Measurements from ENCODE around the gene ACO1. TPM values are rescaled to one million over a fixed set of nuclear protein-coding genes. Genes with fewer than 3 reads are reported as not detected.

Gene ACO1
- total RNA-seq, 2 donors from 2014 or later: 31.7 to 66.6 TPM

DNA sequence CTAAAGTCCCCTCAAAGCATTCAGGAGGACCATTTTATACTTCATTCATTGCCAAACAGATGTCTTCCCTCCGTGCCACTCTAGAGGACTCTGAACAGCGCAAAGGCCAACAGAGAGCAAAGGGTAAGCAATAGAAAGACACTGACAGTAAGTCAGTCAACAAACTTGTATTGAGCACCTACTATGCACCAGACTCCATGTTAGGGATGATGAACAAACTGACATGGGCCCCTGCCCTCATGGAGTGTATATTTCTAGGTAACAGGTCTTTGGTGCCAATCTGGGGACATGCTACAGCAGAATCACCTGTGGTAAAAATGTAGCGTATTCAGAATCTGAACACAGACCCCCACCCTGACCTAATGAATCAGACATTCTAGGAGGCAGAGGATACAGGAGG, 3.5 kb upstream of the ACO1 start:
- Histone ChIP-seq H3K27ac (no peak overlapping the region), H3K9me3 (no peaks in the 10 kb centered on the region), H3K36me3 (no peaks in the 10 kb centered on the region), H3K4me1 (replicated peaks) (no peaks in the 10 kb centered on the region), H3K4me3 (no peak overlapping the region), H3K27me3 (replicated peaks; ENCODE audit: insufficient read depth) (no peaks in the 10 kb centered on the region)
- TF ChIP-seq POLR2A (IDR thresholded peaks at IDR 0.05): no peak
- no peak for TF ChIP-seq POLR2AphosphoS5 (IDR thresholded peaks at IDR 0.05)
- TF ChIP-seq, protein P1, sequence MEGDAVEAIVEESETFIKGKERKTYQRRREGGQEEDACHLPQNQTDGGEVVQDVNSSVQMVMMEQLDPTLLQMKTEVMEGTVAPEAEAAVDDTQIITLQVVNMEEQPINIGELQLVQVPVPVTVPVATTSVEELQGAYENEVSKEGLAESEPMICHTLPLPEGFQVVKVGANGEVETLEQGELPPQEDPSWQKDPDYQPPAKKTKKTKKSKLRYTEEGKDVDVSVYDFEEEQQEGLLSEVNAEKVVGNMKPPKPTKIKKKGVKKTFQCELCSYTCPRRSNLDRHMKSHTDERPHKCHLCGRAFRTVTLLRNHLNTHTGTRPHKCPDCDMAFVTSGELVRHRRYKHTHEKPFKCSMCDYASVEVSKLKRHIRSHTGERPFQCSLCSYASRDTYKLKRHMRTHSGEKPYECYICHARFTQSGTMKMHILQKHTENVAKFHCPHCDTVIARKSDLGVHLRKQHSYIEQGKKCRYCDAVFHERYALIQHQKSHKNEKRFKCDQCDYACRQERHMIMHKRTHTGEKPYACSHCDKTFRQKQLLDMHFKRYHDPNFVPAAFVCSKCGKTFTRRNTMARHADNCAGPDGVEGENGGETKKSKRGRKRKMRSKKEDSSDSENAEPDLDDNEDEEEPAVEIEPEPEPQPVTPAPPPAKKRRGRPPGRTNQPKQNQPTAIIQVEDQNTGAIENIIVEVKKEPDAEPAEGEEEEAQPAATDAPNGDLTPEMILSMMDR (IDR thresholded peaks at IDR 0.05): no peak
- no peak for DNase-seq (ENCODE audit: low spot score)
- intact Hi-C loops (cut with DNase I): loop anchor here (5.0 kb wide), 1 partner anchor 51 kb away; no protein-coding TSS in a partner anchor
- WGBS: 79% methylated on average over 3 of the region's 3 CpGs

DNA sequence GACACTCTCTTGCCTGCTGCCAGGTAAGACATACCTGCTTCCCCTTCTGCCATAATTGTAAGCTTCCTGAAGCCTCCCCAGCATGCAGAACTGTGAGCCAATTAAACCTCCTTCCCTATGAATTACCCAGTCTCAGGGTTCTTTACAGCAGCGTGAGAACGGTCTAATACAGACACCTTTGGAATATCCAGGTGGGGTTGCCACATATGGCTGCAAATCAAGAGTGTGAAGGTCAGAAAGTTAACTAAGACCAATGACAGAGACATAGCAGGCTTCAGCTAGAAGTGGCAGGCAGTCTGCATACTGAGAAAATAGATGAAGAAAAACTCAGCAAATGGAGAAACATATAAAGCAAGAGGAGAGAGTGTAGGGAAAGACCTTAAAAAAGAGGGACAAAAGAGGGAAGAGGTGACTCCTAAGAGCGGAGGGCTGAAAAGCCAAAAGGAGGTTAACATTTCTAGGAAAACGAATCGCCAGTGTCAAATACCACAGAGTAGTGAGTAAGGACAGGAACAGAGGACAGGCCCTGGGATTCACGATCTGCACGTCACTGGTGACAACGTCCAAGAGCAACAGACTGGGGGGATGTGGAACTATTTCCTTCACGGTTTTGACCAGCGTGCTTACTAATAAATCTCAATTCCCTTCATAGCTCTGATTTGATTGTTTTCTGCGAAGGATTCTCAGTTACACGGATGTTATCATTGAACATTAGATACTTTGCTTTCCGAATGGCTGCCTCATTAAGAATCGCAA, 1.7 kb upstream of the ACO1 start:
- intact Hi-C loops (cut with DNase I): loop anchor here (2.0 to 5.0 kb wide), 2 partner anchors 50 to 168 kb away; no protein-coding TSS in a partner anchor

DNA sequence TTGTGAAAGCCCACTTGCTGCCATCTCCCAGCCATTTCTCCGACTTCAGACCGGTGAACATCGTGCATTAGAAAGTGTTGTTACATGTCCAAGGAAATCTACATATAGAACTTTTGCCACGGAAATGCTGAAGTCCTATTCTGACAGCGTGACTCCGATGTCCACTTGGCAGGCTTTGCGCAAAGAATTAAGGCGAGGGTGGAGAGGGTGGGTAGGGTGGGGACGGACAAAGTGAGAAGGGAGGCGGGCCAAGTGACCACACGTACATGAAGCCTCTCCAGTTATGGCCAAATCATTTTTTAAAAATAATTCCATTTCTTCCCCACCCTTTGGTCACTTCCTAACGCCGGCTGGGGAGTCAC, 460 bp upstream of the ACO1 start:
- WGBS: 1% methylated on average over 13 of the region's 13 CpGs
- Histone ChIP-seq H3K4me1 (replicated peaks) (no peaks in the 10 kb centered on the region), H3K27me3 (replicated peaks; ENCODE audit: insufficient read depth) (no peaks in the 10 kb centered on the region), H3K4me3 (peak overlapping the region; percentile 55 to 66), H3K36me3 (no peaks in the 10 kb centered on the region), H3K9me3 (no peaks in the 10 kb centered on the region), H3K27ac (peak overlapping the region; percentile 65 to 79)
- TF ChIP-seq, protein P1 (IDR thresholded peaks at IDR 0.05): no peak
- no peak for TF ChIP-seq POLR2A (IDR thresholded peaks at IDR 0.05)
- TF ChIP-seq POLR2AphosphoS5 (IDR thresholded peaks at IDR 0.05): no peak
- intact Hi-C loops (cut with DNase I): loop anchor here (5.0 kb wide), 1 partner anchor 48 kb away; no protein-coding TSS in a partner anchor
- no peak for DNase-seq (ENCODE audit: low spot score)

More for the DNA sequence above, 1.7 kb upstream of the ACO1 start:
- Histone ChIP-seq H3K9me3 (no peaks in the 10 kb centered on the region), H3K27ac (no peak overlapping the region), H3K36me3 (no peaks in the 10 kb centered on the region), H3K4me3 (no peak overlapping the region), H3K27me3 (replicated peaks; ENCODE audit: insufficient read depth) (no peaks in the 10 kb centered on the region), H3K4me1 (replicated peaks) (no peaks in the 10 kb centered on the region)
- TF ChIP-seq POLR2AphosphoS5 (IDR thresholded peaks at IDR 0.05): no peak
- WGBS: 77% methylated on average over 14 of the region's 14 CpGs
- no peak for DNase-seq (ENCODE audit: low spot score)

DNA sequence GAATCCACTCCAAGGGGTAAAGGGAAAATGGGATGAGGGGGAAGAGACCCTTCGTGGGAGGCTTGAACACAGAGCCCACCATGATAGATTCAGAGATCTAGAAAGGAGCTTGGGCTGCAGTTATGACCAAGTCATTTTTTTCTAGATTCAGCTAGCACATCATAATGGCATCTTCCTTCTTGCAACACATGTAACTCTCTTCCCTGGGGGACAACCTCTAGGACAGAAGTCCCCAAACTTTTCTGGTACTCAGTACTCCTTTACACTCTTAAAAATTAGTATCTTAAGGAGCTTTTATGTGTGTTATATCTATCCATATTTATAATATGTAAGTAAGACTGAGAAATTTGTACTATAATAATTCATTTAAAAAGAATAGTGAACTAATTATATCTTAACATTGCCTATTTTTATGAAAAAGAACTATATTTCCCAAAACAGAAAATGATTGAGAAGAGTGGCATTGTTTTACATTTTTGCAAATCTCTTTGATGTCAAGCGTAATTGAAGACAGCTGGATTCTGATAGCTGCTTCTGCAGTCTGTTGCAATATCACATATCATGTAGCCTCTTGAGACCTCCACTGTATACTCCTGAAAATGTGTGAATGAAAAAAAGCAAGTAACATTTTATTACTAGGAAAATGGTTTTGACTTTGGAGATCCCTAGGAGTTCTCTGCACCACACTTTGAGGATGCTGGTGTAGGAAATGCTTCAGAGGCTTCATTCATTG, 875 bp downstream of the ACO1 start:
- Histone ChIP-seq H3K9me3 (no peaks in the 10 kb centered on the region), H3K36me3 (no peaks in the 10 kb centered on the region), H3K27me3 (replicated peaks; ENCODE audit: insufficient read depth) (no peaks in the 10 kb centered on the region), H3K27ac (peak overlapping the region; percentile 65 to 79), H3K4me3 (peak overlapping the region; percentile 55 to 66), H3K4me1 (replicated peaks) (no peaks in the 10 kb centered on the region)
- no peak for DNase-seq (ENCODE audit: low spot score)
- TF ChIP-seq POLR2A (IDR thresholded peaks at IDR 0.05): no peak
- TF ChIP-seq POLR2AphosphoS5 (IDR thresholded peaks at IDR 0.05): no peak
- TF ChIP-seq, protein P1 (IDR thresholded peaks at IDR 0.05): no peak
- WGBS: 66% methylated on average over 2 of the region's 2 CpGs
- intact Hi-C loops (cut with DNase I): no loop called here

DNA sequence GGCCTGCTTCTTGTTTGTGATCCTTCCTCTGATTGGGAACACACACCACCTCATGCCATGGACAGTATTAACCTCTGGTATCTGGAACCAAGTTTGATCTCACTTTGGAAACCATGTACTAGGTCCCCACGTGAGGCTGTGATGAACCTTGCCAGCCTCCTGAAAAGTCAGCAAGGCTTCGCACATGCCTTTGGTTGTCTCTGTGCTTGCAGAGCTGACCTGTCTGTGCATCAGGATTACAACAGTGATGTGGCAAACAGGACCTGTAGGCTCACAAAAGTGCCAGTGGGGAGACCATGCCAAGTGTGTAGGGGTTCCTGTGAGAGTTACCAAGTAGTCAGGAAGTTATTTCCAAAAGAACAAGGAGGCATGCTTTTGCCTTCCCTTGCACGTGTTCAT, 1.4 kb downstream of the ACO1 start:
- H3K9me3 ChIP-seq: no peaks in the 10 kb centered on the region
- DNase-seq (ENCODE audit: low spot score): no peak
- WGBS: 70% methylated on average over 3 of the region's 3 CpGs
- intact Hi-C loops (cut with DNase I): no loop called here
- TF ChIP-seq, protein P1 (IDR thresholded peaks at IDR 0.05): no peak
- TF ChIP-seq POLR2AphosphoS5 (IDR thresholded peaks at IDR 0.05) (no peak), POLR2A (IDR thresholded peaks at IDR 0.05) (no peak)
- no peaks in the 10 kb centered on the region for H3K4me1 ChIP-seq (replicated peaks)
- no peaks in the 10 kb centered on the region for H3K27me3 ChIP-seq (replicated peaks; ENCODE audit: insufficient read depth)
- no peak overlapping the region for H3K27ac ChIP-seq
- H3K4me3 ChIP-seq: no peak overlapping the region
- H3K36me3 ChIP-seq: no peaks in the 10 kb centered on the region
